Adrenal gland (tissue), 5 donors: Measurements from ENCODE around the gene CYREN.

Experiments used
- POLR2A ChIP-seq, 2 donors: fragments of 450-650 bp; IDR thresholded peaks; one replicate each; pipeline ENCODE4 v1.6.1; 2017; ENCODE audit warnings: antibody characterized with exemption in 2 of 2, mild to moderate bottlenecking in 2 of 2, moderate library complexity in 1 of 2
- TF ChIP-seq, protein P1 (sequence below), 6 experiments: fragments of 450-650 bp in 4 of 6; fragments of 200-600 bp in 2 of 6; sonication (generic) in 1 of 6; IDR thresholded peaks; 1 replicate in 5 of 6; 2 replicates in 1 of 6; pipeline versions ENCODE4 v1.5.1 to v1.8.0; 2016 to 2021; ENCODE audit warnings: antibody characterized with exemption in 6 of 6, mild to moderate bottlenecking in 2 of 6, moderate library complexity in 1 of 6
- donor health status: DM: no; HTN: no; CAD: no.

DNA sequence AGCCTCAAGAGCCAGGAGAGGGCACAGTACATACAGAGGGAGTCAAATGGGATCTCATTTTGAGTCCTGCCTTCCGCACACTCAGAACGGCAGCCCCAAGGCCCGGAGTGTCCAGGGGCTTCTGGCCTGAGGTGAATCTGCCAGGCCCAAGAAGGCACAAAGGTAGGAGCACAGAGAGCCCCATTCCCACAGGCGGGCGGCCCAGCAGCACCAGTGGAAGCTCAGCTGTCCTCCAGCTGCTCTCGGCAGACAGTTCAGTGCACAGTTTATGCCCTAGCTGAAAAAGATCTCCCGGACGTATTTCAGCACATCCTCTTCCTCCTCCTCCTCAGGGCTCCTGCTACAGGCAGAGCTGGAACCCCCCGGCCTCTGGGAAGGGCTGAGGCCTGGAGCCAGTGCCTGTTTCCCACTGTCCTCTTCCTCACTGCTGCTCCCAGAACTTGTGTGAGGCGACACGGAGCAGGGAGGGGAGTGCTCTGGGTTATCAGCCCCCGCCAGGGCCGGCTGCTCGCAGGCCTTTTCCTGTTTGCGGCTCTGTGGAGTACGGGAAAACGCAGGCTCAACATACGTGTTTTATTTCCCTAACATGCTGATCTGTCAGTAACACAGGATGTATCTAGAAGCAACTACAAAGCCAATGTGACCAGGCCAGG, 4.0 kb downstream of the CYREN start:
- TF ChIP-seq POLR2A (IDR thresholded peaks at IDR 0.05), result no peak
- TF ChIP-seq, protein P1, sequence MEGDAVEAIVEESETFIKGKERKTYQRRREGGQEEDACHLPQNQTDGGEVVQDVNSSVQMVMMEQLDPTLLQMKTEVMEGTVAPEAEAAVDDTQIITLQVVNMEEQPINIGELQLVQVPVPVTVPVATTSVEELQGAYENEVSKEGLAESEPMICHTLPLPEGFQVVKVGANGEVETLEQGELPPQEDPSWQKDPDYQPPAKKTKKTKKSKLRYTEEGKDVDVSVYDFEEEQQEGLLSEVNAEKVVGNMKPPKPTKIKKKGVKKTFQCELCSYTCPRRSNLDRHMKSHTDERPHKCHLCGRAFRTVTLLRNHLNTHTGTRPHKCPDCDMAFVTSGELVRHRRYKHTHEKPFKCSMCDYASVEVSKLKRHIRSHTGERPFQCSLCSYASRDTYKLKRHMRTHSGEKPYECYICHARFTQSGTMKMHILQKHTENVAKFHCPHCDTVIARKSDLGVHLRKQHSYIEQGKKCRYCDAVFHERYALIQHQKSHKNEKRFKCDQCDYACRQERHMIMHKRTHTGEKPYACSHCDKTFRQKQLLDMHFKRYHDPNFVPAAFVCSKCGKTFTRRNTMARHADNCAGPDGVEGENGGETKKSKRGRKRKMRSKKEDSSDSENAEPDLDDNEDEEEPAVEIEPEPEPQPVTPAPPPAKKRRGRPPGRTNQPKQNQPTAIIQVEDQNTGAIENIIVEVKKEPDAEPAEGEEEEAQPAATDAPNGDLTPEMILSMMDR (IDR thresholded peaks at IDR 0.05), result no peak
